Measurements from ENCODE around the gene AQR.

Gene AQR

GRCh38 chr15:34812369-34812768 lies 157.2 kb downstream of the AQR start:
- Histone ChIP-seq H3K4me3 (ENCODE audit: low read length) (no peak overlapping the region), H3K4me2 (ENCODE audit: low read length) (no peak overlapping the region), H3K9me2 (replicated peaks; ENCODE audit: control insufficient read depth, low read length) (no peaks in the 10 kb centered on the region), H3K27ac (ENCODE audit: low read depth, low read length) (no peak overlapping the region), H3K36me3 (ENCODE audit: control insufficient read depth, low read length) (no peaks in the 10 kb centered on the region), H3K4me1 (ENCODE audit: control insufficient read depth, low read length) (no peaks in the 10 kb centered on the region), H3K79me2 (ENCODE audit: control insufficient read depth, low read length) (no peaks in the 10 kb centered on the region), H4K20me1 (ENCODE audit: control insufficient read depth, insufficient read depth, low read depth, low read length) (no peaks in the 10 kb centered on the region), H3F3A (ENCODE audit: control insufficient read depth, insufficient read depth) (no peaks in the 10 kb centered on the region), H3K9me3 (ENCODE audit: control insufficient read depth, insufficient read depth, low read length) (no peaks in the 10 kb centered on the region), H3K27me3 (ENCODE audit: control insufficient read depth, low read length) (peaks cover 4% of the 10 kb centered on the region; the same call in 1 of the 2 replicates)
- no peak for TF ChIP-seq CTCF (IDR thresholded peaks at IDR 0.05; ENCODE audit: low read depth, low read length, poor library complexity, severe bottlenecking)
- TF ChIP-seq EZH2phosphoT487 (IDR thresholded peaks at IDR 0.05; ENCODE audit: borderline replicate concordance, low read length) = no peak

GRCh38 chr15:34810443-34811129 lies 159.0 kb downstream of the AQR start:
- H3K4me1 ChIP-seq (ENCODE audit: control insufficient read depth, low read length) = no peaks in the 10 kb centered on the region
- no peaks in the 10 kb centered on the region for H3K9me2 ChIP-seq (replicated peaks; ENCODE audit: control insufficient read depth, low read length)
- no peaks in the 10 kb centered on the region for H4K20me1 ChIP-seq (ENCODE audit: control insufficient read depth, insufficient read depth, low read depth, low read length)
- no peaks in the 10 kb centered on the region for H3K9me3 ChIP-seq (ENCODE audit: control insufficient read depth, insufficient read depth, low read length)
- H3K27ac ChIP-seq (ENCODE audit: low read depth, low read length) = no peak overlapping the region
- TF ChIP-seq EZH2phosphoT487 (IDR thresholded peaks at IDR 0.05; ENCODE audit: borderline replicate concordance, low read length) (no peak), CTCF (IDR thresholded peaks at IDR 0.05; ENCODE audit: low read depth, low read length, poor library complexity, severe bottlenecking) (no peak)
- no peaks in the 10 kb centered on the region for H3K36me3 ChIP-seq (ENCODE audit: control insufficient read depth, low read length)
- no peak overlapping the region for H3K4me3 ChIP-seq (ENCODE audit: low read length)
- H3K4me2 ChIP-seq (ENCODE audit: low read length) = no peak overlapping the region
- H3K79me2 ChIP-seq (ENCODE audit: control insufficient read depth, low read length) = no peaks in the 10 kb centered on the region
- H3F3A ChIP-seq (ENCODE audit: control insufficient read depth, insufficient read depth) = no peaks in the 10 kb centered on the region
- no peaks in the 10 kb centered on the region for H3K27me3 ChIP-seq (ENCODE audit: control insufficient read depth, low read length)

- Histone ChIP-seq H3K4me1 (ENCODE audit: control insufficient read depth, low read length) (no peaks in the 10 kb centered on the region), H3F3A (ENCODE audit: control insufficient read depth, insufficient read depth) (no peaks in the 10 kb centered on the region), H3K36me3 (ENCODE audit: control insufficient read depth, low read length) (no peaks in the 10 kb centered on the region), H3K27me3 (ENCODE audit: control insufficient read depth, low read length) (no peaks in the 10 kb centered on the region), H3K27ac (ENCODE audit: low read depth, low read length) (no peak overlapping the region), H4K20me1 (ENCODE audit: control insufficient read depth, insufficient read depth, low read depth, low read length) (no peaks in the 10 kb centered on the region), H3K4me3 (ENCODE audit: low read length) (no peak overlapping the region), H3K9me2 (replicated peaks; ENCODE audit: control insufficient read depth, low read length) (no peaks in the 10 kb centered on the region; the same call in 1 of the 2 replicates), H3K79me2 (ENCODE audit: control insufficient read depth, low read length) (no peaks in the 10 kb centered on the region), H3K4me2 (ENCODE audit: low read length) (no peak overlapping the region), H3K9me3 (ENCODE audit: control insufficient read depth, insufficient read depth, low read length) (no peaks in the 10 kb centered on the region)
- no peak for TF ChIP-seq EZH2phosphoT487 (IDR thresholded peaks at IDR 0.05; ENCODE audit: borderline replicate concordance, low read length)
- TF ChIP-seq CTCF (IDR thresholded peaks at IDR 0.05; ENCODE audit: low read depth, low read length, poor library complexity, severe bottlenecking) = no peak
Measured at GRCh38 chr15:34809186-34809585, 160.4 kb downstream of the AQR start.
